IMR-90 (cell line): Measurements from ENCODE around the gene ASRGL1. TPM values are rescaled to one million over a fixed set of nuclear protein-coding genes. Genes with fewer than 3 reads are reported as not detected.

Experiments used
- ATAC-seq: fragments of 200-7000 bp; cut with Tn5 transposase; 2 replicates; pipeline ENCODE4 v1.9.1; 2020; ENCODE audit warnings: low read depth, mild to moderate bottlenecking, moderate library complexity
- BruUV-seq: library from RNA; stranded (reverse); fragments of 400-500 nt; replicated peaks from 2 replicates; lab custom pipeline; 2021; lab: Mats Ljungman, UMichigan
- CTCF ChIA-PET: fragments of 300-600 bp; formaldehyde crosslinking; extraction: SDS; loops from one replicate; lab custom pipeline; 2021; ENCODE audit warnings: antibody characterized with exemption; lab: Yijun Ruan, JAX
- POLR2A ChIA-PET: fragments of 300-600 bp; sonication (Branson Sonifier 250); formaldehyde crosslinking; loops from one replicate; lab custom pipeline; 2022; ENCODE audit warnings: antibody characterized with exemption; ENCODE audit not compliant: unreplicated experiment; lab: Charles Lee
- DNase-seq: peaks from one replicate; pipeline ENCODE4 v3.0.0; 2013
- H2AFZ ChIP-seq: replicated peaks from 2 replicates; pipeline ENCODE3; 2013; ENCODE audit warnings: low read length, mild to moderate bottlenecking; ENCODE audit not compliant: poor library complexity
- H2AK5ac ChIP-seq: 2 replicates; pipeline ENCODE4 v1.6.1; 2013; ENCODE audit warnings: low read depth, low read length, inconsistent platforms
- H2AK9ac ChIP-seq: replicated peaks from 2 replicates; pipeline ENCODE3; 2013; ENCODE audit warnings: mild to moderate bottlenecking, low read depth, low read length, moderate library complexity; ENCODE audit not compliant: poor library complexity
- H2BK120ac ChIP-seq: 2 replicates; pipeline ENCODE4 v1.6.1; 2013; ENCODE audit warnings: low read depth, low read length, inconsistent platforms
- H2BK15ac ChIP-seq: 3 replicates; pipeline ENCODE4 v1.6.1; 2013; ENCODE audit warnings: low read depth, low read length, inconsistent platforms
- H2BK20ac ChIP-seq: 2 replicates; pipeline ENCODE4 v1.6.1; 2013; ENCODE audit warnings: low read depth, mild to moderate bottlenecking, inconsistent platforms, low read length, moderate library complexity
- H2BK5ac ChIP-seq: 2 replicates; pipeline ENCODE4 v1.6.1; 2013; ENCODE audit warnings: mild to moderate bottlenecking, low read depth, low read length, inconsistent platforms; ENCODE audit not compliant: poor library complexity, severe bottlenecking
- H3K14ac ChIP-seq: replicated peaks from 2 replicates; pipeline ENCODE4 v1.6.1; 2013; ENCODE audit warnings: low read depth, low read length, inconsistent platforms
- H3K18ac ChIP-seq: 2 replicates; pipeline ENCODE4 v1.6.1; 2013; ENCODE audit warnings: low read depth, low read length, control low read depth
- H3K23ac ChIP-seq: 2 replicates; pipeline ENCODE4 v1.6.1; 2013; ENCODE audit warnings: low read depth, low read length, inconsistent platforms
- H3K27ac ChIP-seq: 2 replicates; pipeline ENCODE4 v1.5.1; 2013; ENCODE audit warnings: mild to moderate bottlenecking, control low read depth, low read length; ENCODE audit not compliant: insufficient read depth
- H3K27me3 ChIP-seq: 2 replicates; pipeline ENCODE4 v1.6.1; 2013; ENCODE audit warnings: low read length; ENCODE audit not compliant: control insufficient read depth, insufficient read depth
- H3K36me3 ChIP-seq: 2 replicates; pipeline ENCODE4 v1.6.1; 2013; ENCODE audit warnings: low read length, mixed read lengths; ENCODE audit not compliant: control insufficient read depth, insufficient read depth
- H3K4ac ChIP-seq: 2 replicates; pipeline ENCODE4 v1.6.1; 2013; ENCODE audit warnings: low read depth, low read length, inconsistent platforms
- H3K4me1 ChIP-seq: 2 replicates; pipeline ENCODE4 v1.6.1; 2013; ENCODE audit warnings: low read length, mixed read lengths; ENCODE audit not compliant: control insufficient read depth, insufficient read depth
- H3K4me2 ChIP-seq: 2 replicates; pipeline ENCODE4 v1.6.1; 2013; ENCODE audit warnings: low read depth, mild to moderate bottlenecking, control low read depth, low read length, moderate library complexity
- H3K4me3 ChIP-seq: 2 replicates; pipeline ENCODE4 v1.5.1; 2013; ENCODE audit warnings: low read depth, mild to moderate bottlenecking, control low read depth, low read length, moderate library complexity; ENCODE audit not compliant: insufficient read depth
- H3K56ac ChIP-seq: 2 replicates; pipeline ENCODE4 v1.6.1; 2013; ENCODE audit warnings: low read length, inconsistent platforms; ENCODE audit not compliant: insufficient read depth; ENCODE audit errors: extremely low read depth
- H3K79me1 ChIP-seq, 2 experiments: 2 replicates each; pipeline ENCODE4 v1.6.1; 2013; ENCODE audit warnings: low read length in 2 of 2, inconsistent platforms in 1 of 2, low read depth in 1 of 2
- H3K9ac ChIP-seq: 2 replicates; pipeline ENCODE4 v1.6.1; 2013; ENCODE audit warnings: low read depth, low read length, control low read depth
- H3K9me1 ChIP-seq: 2 replicates; pipeline ENCODE4 v1.6.1; 2013; ENCODE audit warnings: low read length, inconsistent platforms; ENCODE audit not compliant: insufficient read depth
- H3K9me3 ChIP-seq: 2 replicates; pipeline ENCODE4 v1.6.1; 2013; ENCODE audit warnings: low read length; ENCODE audit not compliant: control insufficient read depth, insufficient read depth
- H4K20me1 ChIP-seq: 2 replicates; pipeline ENCODE4 v1.6.1; 2013; ENCODE audit warnings: low read length, inconsistent platforms; ENCODE audit not compliant: insufficient read depth
- H4K5ac ChIP-seq: 2 replicates; pipeline ENCODE4 v1.6.1; 2013; ENCODE audit warnings: mild to moderate bottlenecking, low read depth, low read length, control low read depth
- H4K8ac ChIP-seq, 2 experiments: 2 replicates each; pipeline ENCODE4 v1.6.1; 2013; ENCODE audit warnings: low read depth in 2 of 2, low read length in 2 of 2, control low read depth in 1 of 2, inconsistent platforms in 1 of 2
- H4K91ac ChIP-seq: 2 replicates; pipeline ENCODE4 v1.6.1; 2013; ENCODE audit warnings: low read depth, low read length, inconsistent platforms; ENCODE audit not compliant: insufficient read depth
- BHLHE40 ChIP-seq: fragments of 150-350 bp; IDR thresholded peaks from 2 replicates; pipeline ENCODE4 v1.6.1; 2016; ENCODE audit warnings: mild to moderate bottlenecking, low read depth, low read length
- CTCF ChIP-seq: conservative IDR thresholded peaks from 2 replicates; pipeline ENCODE4 v1.5.1; 2012; ENCODE audit warnings: mild to moderate bottlenecking, low read depth, low read length, improper control_type of control experiment
- ELK1 ChIP-seq: fragments of 150-350 bp; IDR thresholded peaks from 2 replicates; pipeline ENCODE4 v1.6.1; 2016; ENCODE audit warnings: low read depth, mild to moderate bottlenecking, low read length, moderate library complexity, borderline replicate concordance
- SMC3 ChIP-seq: fragments of 150-350 bp; IDR thresholded peaks from 2 replicates; pipeline ENCODE4 v1.6.1; 2016; ENCODE audit warnings: low read depth, mild to moderate bottlenecking, antibody characterized with exemption, low read length, moderate library complexity
- WGBS, 2 experiments: methylation state at CpG; one replicate each; pipeline versions ENCODE4 v1.1.5 to v1.1.7; 2013; ENCODE audit warnings: missing lambda C conversion rate in 2 of 2; ENCODE audit not compliant: insufficient read length in 1 of 2; ENCODE audit errors: extremely low coverage in 2 of 2; 5-methylcytosine and 5-hydroxymethylcytosine counted together
- dilution Hi-C: fragments of 300-500 bp; cut with HindIII; formaldehyde crosslinking; loops from one replicate; pipeline ENCODE4 v1.14.3; 2018; ENCODE audit warnings: low sequenced_read_pairs; ENCODE audit not compliant: unreplicated experiment
- in situ Hi-C: fragments of 300-500 bp; cut with MboI; formaldehyde crosslinking; loops from 3 replicates; pipeline ENCODE4 v1.14.3; 2019; ENCODE audit warnings: low sequenced_read_pairs, inconsistent platforms, mixed read lengths
- intact Hi-C: fragments of 100-400 bp; cut with micrococcal nuclease; formaldehyde crosslinking; loops from 2 replicates; pipeline ENCODE4 v1.10.0; 2022
- polyA plus RNA-seq, 3 experiments: library from polyadenylated mRNA; depleted of rRNA; stranded (reverse); fragments of >200 nt; gene quantifications; 2 replicates each; pipeline ENCODE4 v1.2.3, GENCODE V29; 2012; ENCODE audit warnings: low replicate concordance in 1 of 3
- total RNA-seq: library from RNA; depleted of rRNA; stranded (reverse); fragments of >200 nt; gene quantifications from 2 replicates; pipeline ENCODE4 v1.2.3, GENCODE V29; 2012

Gene ASRGL1
- total and polyA plus RNA-seq, 2 of the 4 experiments (the other 2 are of a cell fraction) = 0.72 TPM; not detected in 1

GRCh38 chr11:62392506-62392905, 55.3 kb downstream of the ASRGL1 start:
- TF ChIP-seq SMC3 (no peak), CTCF (no peak), BHLHE40 (no peak), ELK1 (no peak)
- Histone ChIP-seq H3K4me2 (no peak overlapping the region), H3K56ac (no peak overlapping the region), H4K5ac (no peak overlapping the region), H2AK9ac (no peak overlapping the region), H3K79me1 (no peaks in the 10 kb centered on the region; a peak in 1 of 4 replicates), H3K4ac (no peak overlapping the region), H3K23ac (no peak overlapping the region), H2BK5ac (no peak overlapping the region), H2BK120ac (no peak overlapping the region), H3K4me1 (peaks cover 10% of the 10 kb centered on the region; the same call in 1 of the 2 replicates), H3K14ac (no peak overlapping the region), H2BK20ac (no peak overlapping the region), H3K27me3 (peaks cover 10% of the 10 kb centered on the region), H3K27ac (no peak overlapping the region), H3K36me3 (no peaks in the 10 kb centered on the region), H4K91ac (no peak overlapping the region), H2AK5ac (no peak overlapping the region), H3K4me3 (no peak overlapping the region), H4K8ac (no peak overlapping the region), H2BK15ac (no peak overlapping the region), H3K18ac (no peak overlapping the region), H2AFZ (no peak overlapping the region), H3K9me1 (no peaks in the 10 kb centered on the region), H3K9me3 (no peaks in the 10 kb centered on the region), H3K9ac (no peak overlapping the region), H4K20me1 (no peaks in the 10 kb centered on the region)
- ATAC-seq = no peak
- BruUV-seq = no TSS peak
- WGBS, 2 experiments = 83% methylated on average over 1 of the region's 3 CpGs; no CpG with 5 or more reads in 1 of the 2 experiments
- intact Hi-C loops = no loop called here
- in situ Hi-C loops = loop anchor here (10.0 to 25.0 kb wide), 2 partner anchors 302 to 470 kb away; no protein-coding TSS in a partner anchor
- CTCF ChIA-PET = interaction anchor here (0.6 to 1.3 kb wide), 3 partner anchors 15 to 168 kb away, joined by 3 to 5 read pairs (median 4); no protein-coding TSS in a partner anchor
- POLR2A ChIA-PET = no interaction called here
- no peak for DNase-seq
- dilution Hi-C loops = no loop called here
